A673 (cell line): ENCODE measurements around the gene RAD21L1. TPM values are rescaled to one million over a fixed set of nuclear protein-coding genes. Genes with fewer than 3 reads are reported as not detected.

ENCODE experiments used
- BruUV-seq: library from RNA; stranded (reverse); fragments of 400-500 nt; replicated peaks from 2 replicates; lab custom pipeline; 2021; lab: Mats Ljungman, UMichigan
- CTCF ChIA-PET: fragments of 300-600 bp; sonication (Branson Sonifier 250); formaldehyde crosslinking; loops from one replicate; lab custom pipeline; 2022; ENCODE audit warnings: antibody characterized with exemption; lab: Charles Lee
- POLR2A ChIA-PET: fragments of 300-600 bp; sonication (Branson Sonifier 250); formaldehyde crosslinking; loops from one replicate; lab custom pipeline; 2022; ENCODE audit warnings: antibody characterized with exemption; ENCODE audit not compliant: low non-redundant PET; lab: Charles Lee
- DNase-seq: peaks from one replicate; pipeline ENCODE4 v3.0.0-alpha.2; 2015; ENCODE audit warnings: low spot score
- H3K27ac ChIP-seq: fragments of 200-600 bp; sonication (generic); 2 replicates; pipeline ENCODE4 v1.5.1; 2016; ENCODE audit warnings: mixed run types, low read depth, mild to moderate bottlenecking, mixed read lengths, antibody characterized with exemption, low read length; ENCODE audit not compliant: poor library complexity, severe bottlenecking
- H3K27me3 ChIP-seq: fragments of 200-600 bp; sonication (generic); replicated peaks from 2 replicates; pipeline ENCODE4 v1.6.1; 2017; ENCODE audit warnings: mixed run types, low read depth, mild to moderate bottlenecking, mixed read lengths, antibody characterized with exemption, low read length; ENCODE audit not compliant: insufficient read depth, poor library complexity
- H3K36me3 ChIP-seq: fragments of 200-600 bp; sonication (generic); 2 replicates; pipeline ENCODE4 v1.6.1; 2016; ENCODE audit warnings: mixed run types, mild to moderate bottlenecking, mixed read lengths, antibody characterized with exemption, low read length; ENCODE audit not compliant: insufficient read depth, poor library complexity, severe bottlenecking
- H3K4me1 ChIP-seq: fragments of 200-600 bp; sonication (generic); 2 replicates; pipeline ENCODE4 v1.6.1; 2017; ENCODE audit warnings: mixed run types, mild to moderate bottlenecking, mixed read lengths, antibody characterized with exemption, low read length; ENCODE audit not compliant: insufficient read depth, poor library complexity, severe bottlenecking
- H3K4me3 ChIP-seq: fragments of 200-600 bp; sonication (generic); 2 replicates; pipeline ENCODE4 v1.5.1; 2016; ENCODE audit warnings: low read depth, mixed run types, mild to moderate bottlenecking, mixed read lengths, low read length; ENCODE audit not compliant: poor library complexity, severe bottlenecking
- H3K9me3 ChIP-seq: fragments of 200-600 bp; sonication (generic); 2 replicates; pipeline ENCODE4 v1.6.1; 2016; ENCODE audit warnings: mixed run types, low read depth, mild to moderate bottlenecking, mixed read lengths, antibody characterized with exemption, low read length; ENCODE audit not compliant: poor library complexity, severe bottlenecking
- CTCF ChIP-seq: fragments of 300-800, 200-600 bp; sonication (generic); conservative IDR thresholded peaks from 2 replicates; pipeline ENCODE4 v1.5.1; 2017; ENCODE audit warnings: low read depth, mild to moderate bottlenecking, antibody characterized with exemption, low read length, moderate library complexity, mixed read lengths
- EZH2 ChIP-seq: fragments of 200-600 bp; sonication (generic); IDR thresholded peaks from 2 replicates; pipeline ENCODE4 v1.6.1; 2017; ENCODE audit warnings: borderline replicate concordance, low read depth, mild to moderate bottlenecking, mixed read lengths, antibody characterized with exemption, low read length; ENCODE audit not compliant: poor library complexity, severe bottlenecking
- intact Hi-C: fragments of 100-400 bp; cut with micrococcal nuclease; formaldehyde crosslinking; loops from one replicate; pipeline ENCODE4 v1.10.0; 2022; ENCODE audit not compliant: unreplicated experiment
- total RNA-seq: library from RNA; stranded (reverse); gene quantifications from 2 replicates; pipeline ENCODE4 v1.2.3, GENCODE V29; 2021

RAD21L1 gene
- total RNA-seq, 1 experiment from 2014 or later = not detected

- POLR2A ChIA-PET = no interaction called here
- BruUV-seq = no TSS peak
- no peak for TF ChIP-seq CTCF
- no peak for TF ChIP-seq EZH2
Observed at GRCh38 chr20:1281279-1282057, 55.6 kb downstream of the RAD21L1 start.

GRCh38 chr20:1282966-1283365 is 57.1 kb downstream of the RAD21L1 start:
- no peak for TF ChIP-seq EZH2
- no peak for TF ChIP-seq CTCF
- no peaks in the 10 kb centered on the region for H3K27me3 ChIP-seq
- no peak overlapping the region for H3K4me3 ChIP-seq
- intact Hi-C loops = no loop called here
- ChIA-PET CTCF (no interaction called here), POLR2A (no interaction called here)
- H3K4me1 ChIP-seq = no peaks in the 10 kb centered on the region
- BruUV-seq = no TSS peak
- H3K27ac ChIP-seq = no peak overlapping the region
- DNase-seq = no peak
- no peaks in the 10 kb centered on the region for H3K36me3 ChIP-seq
- H3K9me3 ChIP-seq = no peaks in the 10 kb centered on the region

More at GRCh38 chr20:1281279-1282057, 55.6 kb downstream of the RAD21L1 start:
- no peaks in the 10 kb centered on the region for H3K4me1 ChIP-seq
- DNase-seq = no peak
- H3K36me3 ChIP-seq = no peaks in the 10 kb centered on the region
- H3K27me3 ChIP-seq = no peaks in the 10 kb centered on the region
- intact Hi-C loops = no loop called here
- no peak overlapping the region for H3K27ac ChIP-seq
- CTCF ChIA-PET = interaction anchor here (0.7 kb wide), 1 partner anchor 722 kb away, joined by 4 read pairs; no protein-coding TSS in a partner anchor
- H3K9me3 ChIP-seq = no peaks in the 10 kb centered on the region
- no peak overlapping the region for H3K4me3 ChIP-seq

GRCh38 chr20:1283522-1284510 is 58.0 kb downstream of the RAD21L1 start:
- no peaks in the 10 kb centered on the region for H3K36me3 ChIP-seq
- H3K4me1 ChIP-seq = no peaks in the 10 kb centered on the region
- TF ChIP-seq CTCF (no peak), EZH2 (no peak)
- ChIA-PET POLR2A (no interaction called here), CTCF (no interaction called here)
- no peaks in the 10 kb centered on the region for H3K27me3 ChIP-seq
- no peak overlapping the region for H3K4me3 ChIP-seq
- no peaks in the 10 kb centered on the region for H3K9me3 ChIP-seq
- intact Hi-C loops = no loop called here
- no peak overlapping the region for H3K27ac ChIP-seq
- BruUV-seq = no TSS peak
- no peak for DNase-seq
